RWPE1 (cell line): ENCODE results near the gene TCL1B.

Experiments used
- CTCF ChIA-PET: fragments of 350-600 bp; sonication (Branson Sonifier 250); formaldehyde crosslinking; extraction: SDS; loops from one replicate; lab custom pipeline; 2021; lab: Yijun Ruan, JAX
- POLR2A ChIA-PET: fragments of 400-600 bp; formaldehyde crosslinking; extraction: SDS; loops from one replicate; lab custom pipeline; 2020; ENCODE audit warnings: antibody characterized with exemption; ENCODE audit not compliant: low non-redundant PET; lab: Yijun Ruan, JAX
- DNase-seq: peaks from one replicate; pipeline ENCODE4 v3.0.0; 2012; ENCODE audit warnings: low spot score
- H3K27ac ChIP-seq: fragments of 450-650 bp; 2 replicates; pipeline ENCODE4 v1.5.1; 2017
- TF ChIP-seq, protein P1 (sequence below): fragments of 450-650 bp; conservative IDR thresholded peaks from 2 replicates; pipeline ENCODE4 v1.5.1; 2017; ENCODE audit warnings: low read depth, mild to moderate bottlenecking

The TCL1B gene

GRCh38 chr14:95666450-95666849 is 19.8 kb upstream of the TCL1B start:
- H3K27ac ChIP-seq = no peak overlapping the region
- CTCF ChIA-PET = interaction anchor here (0.6 kb wide), 1 partner anchor 348 kb away, joined by 3 read pairs; no protein-coding TSS in a partner anchor
- POLR2A ChIA-PET = no interaction called here
- DNase-seq = no peak
- TF ChIP-seq, protein P1, sequence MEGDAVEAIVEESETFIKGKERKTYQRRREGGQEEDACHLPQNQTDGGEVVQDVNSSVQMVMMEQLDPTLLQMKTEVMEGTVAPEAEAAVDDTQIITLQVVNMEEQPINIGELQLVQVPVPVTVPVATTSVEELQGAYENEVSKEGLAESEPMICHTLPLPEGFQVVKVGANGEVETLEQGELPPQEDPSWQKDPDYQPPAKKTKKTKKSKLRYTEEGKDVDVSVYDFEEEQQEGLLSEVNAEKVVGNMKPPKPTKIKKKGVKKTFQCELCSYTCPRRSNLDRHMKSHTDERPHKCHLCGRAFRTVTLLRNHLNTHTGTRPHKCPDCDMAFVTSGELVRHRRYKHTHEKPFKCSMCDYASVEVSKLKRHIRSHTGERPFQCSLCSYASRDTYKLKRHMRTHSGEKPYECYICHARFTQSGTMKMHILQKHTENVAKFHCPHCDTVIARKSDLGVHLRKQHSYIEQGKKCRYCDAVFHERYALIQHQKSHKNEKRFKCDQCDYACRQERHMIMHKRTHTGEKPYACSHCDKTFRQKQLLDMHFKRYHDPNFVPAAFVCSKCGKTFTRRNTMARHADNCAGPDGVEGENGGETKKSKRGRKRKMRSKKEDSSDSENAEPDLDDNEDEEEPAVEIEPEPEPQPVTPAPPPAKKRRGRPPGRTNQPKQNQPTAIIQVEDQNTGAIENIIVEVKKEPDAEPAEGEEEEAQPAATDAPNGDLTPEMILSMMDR = no peak

GRCh38 chr14:95667249-95667693 is 19.0 kb upstream of the TCL1B start:
- TF ChIP-seq, protein P1 = no peak
- ChIA-PET CTCF (no interaction called here), POLR2A (interaction anchor here (0.6 kb wide), 1 partner anchor 483 kb away, joined by 3 read pairs; no protein-coding TSS in a partner anchor)
- H3K27ac ChIP-seq = no peak overlapping the region
- no peak for DNase-seq

DNA sequence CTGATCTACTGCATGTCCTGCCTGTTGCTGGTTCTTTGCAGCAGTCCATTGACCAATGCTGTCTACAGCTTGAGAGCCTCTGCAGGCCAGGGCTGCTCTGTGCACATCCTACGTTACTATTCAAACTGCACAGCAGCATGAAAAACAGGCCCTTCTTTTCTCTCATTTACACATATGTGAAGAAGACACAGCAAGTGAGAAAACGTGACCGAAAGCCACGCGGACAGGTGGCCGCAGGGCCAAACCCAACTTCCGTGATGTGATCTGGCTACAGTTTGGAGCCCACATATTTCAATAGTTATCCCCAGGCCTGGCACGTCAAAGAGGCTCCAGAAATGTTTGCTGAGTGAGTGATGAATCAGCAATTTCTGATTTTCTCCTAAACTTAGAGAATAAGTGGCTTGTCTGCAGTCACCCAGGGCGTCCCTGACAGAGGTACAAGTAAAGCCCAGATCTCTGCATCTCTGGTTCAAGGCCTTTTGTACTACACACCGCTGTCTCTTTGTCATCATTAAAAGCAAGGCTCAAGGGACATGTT is 17.9 kb upstream of the TCL1B start:
- no peak for DNase-seq
- CTCF ChIA-PET = no interaction called here
- H3K27ac ChIP-seq = no peak overlapping the region
- POLR2A ChIA-PET = no interaction called here
- TF ChIP-seq, protein P1 = no peak

DNA sequence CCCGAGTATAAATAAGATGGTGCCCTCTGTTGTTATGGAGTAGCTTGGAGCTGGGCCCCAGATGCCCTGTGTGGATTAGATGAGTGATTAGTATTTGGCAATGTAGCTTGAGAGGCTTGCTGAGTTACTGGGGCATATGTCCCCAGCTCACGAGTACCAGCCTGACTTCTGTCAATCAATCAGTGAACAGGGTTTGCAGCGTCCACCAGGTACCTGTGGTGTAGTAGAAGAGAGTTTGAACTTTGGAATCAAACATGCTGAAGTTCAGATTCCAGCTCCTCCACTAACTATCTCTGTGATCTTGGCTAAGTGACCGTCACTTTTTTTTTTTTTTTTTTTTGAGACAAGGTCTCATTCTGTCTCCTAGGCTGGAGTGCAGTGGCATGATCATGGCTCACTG is 11.6 kb upstream of the TCL1B start:
- ChIA-PET POLR2A (no interaction called here), CTCF (no interaction called here)
- DNase-seq = no peak
- TF ChIP-seq, protein P1 = no peak
- no peak overlapping the region for H3K27ac ChIP-seq

DNA sequence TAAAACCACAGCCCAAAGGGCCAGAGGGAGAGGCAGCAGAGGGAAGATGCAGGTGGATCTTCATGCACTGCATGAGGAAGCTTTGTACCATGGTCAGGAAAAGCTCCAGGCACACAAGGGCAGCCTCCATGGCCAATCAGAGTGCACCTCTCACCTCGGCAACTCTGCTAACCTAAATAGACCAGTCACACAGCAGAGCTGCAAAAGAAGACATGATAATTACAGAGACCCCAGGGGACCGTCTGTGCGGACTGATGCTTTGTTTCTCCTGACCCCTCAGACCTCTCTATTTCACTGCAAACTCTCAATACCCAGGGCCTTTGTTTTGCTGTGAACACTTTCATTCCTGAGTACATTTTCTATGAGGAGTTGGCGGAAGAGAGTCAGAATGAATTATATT is 10.7 kb upstream of the TCL1B start:
- DNase-seq = no peak
- TF ChIP-seq, protein P1 = no peak
- CTCF ChIA-PET = interaction anchor here (0.6 kb wide), 1 partner anchor 12 kb away, joined by 7 read pairs; no protein-coding TSS in a partner anchor
- POLR2A ChIA-PET = no interaction called here
- no peak overlapping the region for H3K27ac ChIP-seq

GRCh38 chr14:95677179-95677835 is 8.9 kb upstream of the TCL1B start:
- TF ChIP-seq, protein P1 = no peak
- DNase-seq = no peak
- H3K27ac ChIP-seq = no peak overlapping the region
- ChIA-PET CTCF (no interaction called here), POLR2A (no interaction called here)
